IMR-90 (cell line): Measurements from ENCODE around the gene KCTD2. TPM values are rescaled to one million over a fixed set of nuclear protein-coding genes. Genes with fewer than 3 reads are reported as not detected.
A peak's percentile ranks its signal among the peaks of the same experiment; 100 is the strongest.

Experiments
- ATAC-seq: fragments of 200-7000 bp; cut with Tn5 transposase; 2 replicates; pipeline ENCODE4 v1.9.1; 2020; ENCODE audit warnings: low read depth, mild to moderate bottlenecking, moderate library complexity
- Bru-seq: library from RNA; stranded (reverse); fragments of 400-500 nt; gene quantifications from one replicate; lab custom pipeline; 2021; lab: Mats Ljungman, UMichigan
- BruChase-seq, 2 experiments: library from RNA; stranded (reverse); fragments of 400-500 nt; gene quantifications; one replicate each; lab custom pipeline; 2021; lab: Mats Ljungman, UMichigan
- BruUV-seq: library from RNA; stranded (reverse); fragments of 400-500 nt; replicated peaks from 2 replicates; lab custom pipeline; 2021; lab: Mats Ljungman, UMichigan
- CTCF ChIA-PET: fragments of 300-600 bp; formaldehyde crosslinking; extraction: SDS; loops from one replicate; lab custom pipeline; 2021; ENCODE audit warnings: antibody characterized with exemption; lab: Yijun Ruan, JAX
- POLR2A ChIA-PET: fragments of 300-600 bp; sonication (Branson Sonifier 250); formaldehyde crosslinking; loops from one replicate; lab custom pipeline; 2022; ENCODE audit warnings: antibody characterized with exemption; ENCODE audit not compliant: unreplicated experiment; lab: Charles Lee
- DNase-seq: peaks from one replicate; pipeline ENCODE4 v3.0.0; 2013
- H2AFZ ChIP-seq: replicated peaks from 2 replicates; pipeline ENCODE3; 2013; ENCODE audit warnings: low read length, mild to moderate bottlenecking; ENCODE audit not compliant: poor library complexity
- H2AK5ac ChIP-seq: 2 replicates; pipeline ENCODE4 v1.6.1; 2013; ENCODE audit warnings: low read depth, low read length, inconsistent platforms
- H2AK9ac ChIP-seq: replicated peaks from 2 replicates; pipeline ENCODE3; 2013; ENCODE audit warnings: mild to moderate bottlenecking, low read depth, low read length, moderate library complexity; ENCODE audit not compliant: poor library complexity
- H2BK120ac ChIP-seq: 2 replicates; pipeline ENCODE4 v1.6.1; 2013; ENCODE audit warnings: low read depth, low read length, inconsistent platforms
- H2BK15ac ChIP-seq: 3 replicates; pipeline ENCODE4 v1.6.1; 2013; ENCODE audit warnings: low read depth, low read length, inconsistent platforms
- H2BK20ac ChIP-seq: 2 replicates; pipeline ENCODE4 v1.6.1; 2013; ENCODE audit warnings: low read depth, mild to moderate bottlenecking, inconsistent platforms, low read length, moderate library complexity
- H2BK5ac ChIP-seq: 2 replicates; pipeline ENCODE4 v1.6.1; 2013; ENCODE audit warnings: mild to moderate bottlenecking, low read depth, low read length, inconsistent platforms; ENCODE audit not compliant: poor library complexity, severe bottlenecking
- H3K14ac ChIP-seq: replicated peaks from 2 replicates; pipeline ENCODE4 v1.6.1; 2013; ENCODE audit warnings: low read depth, low read length, inconsistent platforms
- H3K18ac ChIP-seq: 2 replicates; pipeline ENCODE4 v1.6.1; 2013; ENCODE audit warnings: low read depth, low read length, control low read depth
- H3K23ac ChIP-seq: 2 replicates; pipeline ENCODE4 v1.6.1; 2013; ENCODE audit warnings: low read depth, low read length, inconsistent platforms
- H3K27ac ChIP-seq: 2 replicates; pipeline ENCODE4 v1.5.1; 2013; ENCODE audit warnings: mild to moderate bottlenecking, control low read depth, low read length; ENCODE audit not compliant: insufficient read depth
- H3K27me3 ChIP-seq: 2 replicates; pipeline ENCODE4 v1.6.1; 2013; ENCODE audit warnings: low read length; ENCODE audit not compliant: control insufficient read depth, insufficient read depth
- H3K36me3 ChIP-seq: 2 replicates; pipeline ENCODE4 v1.6.1; 2013; ENCODE audit warnings: low read length, mixed read lengths; ENCODE audit not compliant: control insufficient read depth, insufficient read depth
- H3K4ac ChIP-seq: 2 replicates; pipeline ENCODE4 v1.6.1; 2013; ENCODE audit warnings: low read depth, low read length, inconsistent platforms
- H3K4me1 ChIP-seq: 2 replicates; pipeline ENCODE4 v1.6.1; 2013; ENCODE audit warnings: low read length, mixed read lengths; ENCODE audit not compliant: control insufficient read depth, insufficient read depth
- H3K4me2 ChIP-seq: 2 replicates; pipeline ENCODE4 v1.6.1; 2013; ENCODE audit warnings: low read depth, mild to moderate bottlenecking, control low read depth, low read length, moderate library complexity
- H3K4me3 ChIP-seq: 2 replicates; pipeline ENCODE4 v1.5.1; 2013; ENCODE audit warnings: low read depth, mild to moderate bottlenecking, control low read depth, low read length, moderate library complexity; ENCODE audit not compliant: insufficient read depth
- H3K56ac ChIP-seq: 2 replicates; pipeline ENCODE4 v1.6.1; 2013; ENCODE audit warnings: low read length, inconsistent platforms; ENCODE audit not compliant: insufficient read depth; ENCODE audit errors: extremely low read depth
- H3K79me1 ChIP-seq, 2 experiments: 2 replicates each; pipeline ENCODE4 v1.6.1; 2013; ENCODE audit warnings: low read length in 2 of 2, inconsistent platforms in 1 of 2, low read depth in 1 of 2
- H3K9ac ChIP-seq: 2 replicates; pipeline ENCODE4 v1.6.1; 2013; ENCODE audit warnings: low read depth, low read length, control low read depth
- H3K9me1 ChIP-seq: 2 replicates; pipeline ENCODE4 v1.6.1; 2013; ENCODE audit warnings: low read length, inconsistent platforms; ENCODE audit not compliant: insufficient read depth
- H3K9me3 ChIP-seq: 2 replicates; pipeline ENCODE4 v1.6.1; 2013; ENCODE audit warnings: low read length; ENCODE audit not compliant: control insufficient read depth, insufficient read depth
- H4K20me1 ChIP-seq: 2 replicates; pipeline ENCODE4 v1.6.1; 2013; ENCODE audit warnings: low read length, inconsistent platforms; ENCODE audit not compliant: insufficient read depth
- H4K5ac ChIP-seq: 2 replicates; pipeline ENCODE4 v1.6.1; 2013; ENCODE audit warnings: mild to moderate bottlenecking, low read depth, low read length, control low read depth
- H4K8ac ChIP-seq, 2 experiments: 2 replicates each; pipeline ENCODE4 v1.6.1; 2013; ENCODE audit warnings: low read depth in 2 of 2, low read length in 2 of 2, control low read depth in 1 of 2, inconsistent platforms in 1 of 2
- H4K91ac ChIP-seq: 2 replicates; pipeline ENCODE4 v1.6.1; 2013; ENCODE audit warnings: low read depth, low read length, inconsistent platforms; ENCODE audit not compliant: insufficient read depth
- BHLHE40 ChIP-seq: fragments of 150-350 bp; IDR thresholded peaks from 2 replicates; pipeline ENCODE4 v1.6.1; 2016; ENCODE audit warnings: mild to moderate bottlenecking, low read depth, low read length
- CEBPB ChIP-seq: IDR thresholded peaks from 2 replicates; pipeline ENCODE4 v1.6.1; 2012; ENCODE audit warnings: low read depth, low read length, improper control_type of control experiment
- CHD1 ChIP-seq: IDR thresholded peaks from 2 replicates; pipeline ENCODE4 v1.6.1; 2012; ENCODE audit warnings: low read depth, low read length, improper control_type of control experiment
- ELK1 ChIP-seq: fragments of 150-350 bp; IDR thresholded peaks from 2 replicates; pipeline ENCODE4 v1.6.1; 2016; ENCODE audit warnings: low read depth, mild to moderate bottlenecking, low read length, moderate library complexity, borderline replicate concordance
- FOS ChIP-seq: fragments of 150-350 bp; IDR thresholded peaks from 2 replicates; pipeline ENCODE4 v1.6.1; 2016; ENCODE audit warnings: low read depth, low read length
- MAFK ChIP-seq: IDR thresholded peaks from 2 replicates; pipeline ENCODE4 v1.6.1; 2012; ENCODE audit warnings: low read depth, low read length, improper control_type of control experiment
- MAZ ChIP-seq: IDR thresholded peaks from 2 replicates; pipeline ENCODE4 v1.6.1; 2012; ENCODE audit warnings: low read depth, mild to moderate bottlenecking, low read length, improper control_type of control experiment, moderate library complexity, borderline replicate concordance
- MXI1 ChIP-seq: IDR thresholded peaks from 2 replicates; pipeline ENCODE4 v1.6.1; 2012; ENCODE audit warnings: low read depth, mild to moderate bottlenecking, low read length, moderate library complexity, borderline replicate concordance
- NFE2L2 ChIP-seq: fragments of 150-350 bp; IDR thresholded peaks from 2 replicates; pipeline ENCODE4 v1.6.1; 2016; ENCODE audit warnings: low read depth, mild to moderate bottlenecking, low read length
- POLR2A ChIP-seq: IDR thresholded peaks from 2 replicates; pipeline ENCODE4 v1.6.1; 2012; ENCODE audit warnings: mild to moderate bottlenecking, low read depth, low read length
- RFX5 ChIP-seq: IDR thresholded peaks from 2 replicates; pipeline ENCODE4 v1.8.0; 2012; ENCODE audit warnings: low read depth, mild to moderate bottlenecking, low read length, moderate library complexity
- SMC3 ChIP-seq: fragments of 150-350 bp; IDR thresholded peaks from 2 replicates; pipeline ENCODE4 v1.6.1; 2016; ENCODE audit warnings: low read depth, mild to moderate bottlenecking, antibody characterized with exemption, low read length, moderate library complexity
- USF2 ChIP-seq: fragments of 150-350 bp; IDR thresholded peaks from 2 replicates; pipeline ENCODE4 v1.6.1; 2017; ENCODE audit warnings: mild to moderate bottlenecking, antibody characterized with exemption, low read length, low read depth
- WGBS, 2 experiments: methylation state at CpG; one replicate each; pipeline versions ENCODE4 v1.1.5 to v1.1.7; 2013; ENCODE audit warnings: missing lambda C conversion rate in 2 of 2; ENCODE audit not compliant: insufficient read length in 1 of 2; ENCODE audit errors: extremely low coverage in 2 of 2; 5-methylcytosine and 5-hydroxymethylcytosine counted together
- dilution Hi-C: fragments of 300-500 bp; cut with HindIII; formaldehyde crosslinking; loops from one replicate; pipeline ENCODE4 v1.14.3; 2018; ENCODE audit warnings: low sequenced_read_pairs; ENCODE audit not compliant: unreplicated experiment
- in situ Hi-C: fragments of 300-500 bp; cut with MboI; formaldehyde crosslinking; loops from 3 replicates; pipeline ENCODE4 v1.14.3; 2019; ENCODE audit warnings: low sequenced_read_pairs, inconsistent platforms, mixed read lengths
- intact Hi-C: fragments of 100-400 bp; cut with micrococcal nuclease; formaldehyde crosslinking; loops from 2 replicates; pipeline ENCODE4 v1.10.0; 2022
- long read RNA-seq: library from polyadenylated mRNA; unstranded; transcript quantifications from one replicate; pipeline ENCODE4 v2.0.0, GENCODE V29; 2021; ENCODE audit not compliant: unreplicated experiment
- polyA plus RNA-seq, 3 experiments: library from polyadenylated mRNA; depleted of rRNA; stranded (reverse); fragments of >200 nt; gene quantifications; 2 replicates each; pipeline ENCODE4 v1.2.3, GENCODE V29; 2012; ENCODE audit warnings: low replicate concordance in 1 of 3
- total RNA-seq: library from RNA; depleted of rRNA; stranded (reverse); fragments of >200 nt; gene quantifications from 2 replicates; pipeline ENCODE4 v1.2.3, GENCODE V29; 2012; rRNA removed

Gene KCTD2
- total RNA-seq (9.1 and 9.4 TPM in 2 replicates), polyA plus RNA-seq (2012; rRNA removed) (18.3 and 18.4 TPM in 2 replicates), Bru-seq, nascent RNA (percentile 49 among the genes with signal in this experiment), BruChase-seq, experiment 1, labeled RNA remaining after a 6-hour chase (percentile 57 among the genes with signal in this experiment), BruChase-seq, experiment 2, labeled RNA remaining after a 2-hour chase (percentile 57 among the genes with signal in this experiment)
- polyA plus RNA-seq (2012; cell fraction: cytosol; rRNA removed), result 10.8 and 16.4 TPM in 2 replicates
- polyA plus RNA-seq (2012; cell fraction: nucleus; rRNA removed; ENCODE audit: low replicate concordance), result 9.9 and 12.6 TPM in 2 replicates
- long read RNA-seq, transcript KCTD2-201 (6 exons, 3,635 nt), result major isoform, 6 of 17 reads
- long read RNA-seq, partial matches to known transcripts, result 1 of 17 reads
- long read RNA-seq, other reads (novel, unspliced or antisense), result 10 of 17 reads

GRCh38 chr17:75046407-75047289 lies at the start of gene KCTD2, which contains the start of gene ATP5PD:
TSS of gene KCTD2 (plus strand) at chr17:75047225. CDS start at chr17:75047251, 26 bp downstream.
TSS of gene ATP5PD (minus strand) at chr17:75046969. CDS start at chr17:75042650, 4,319 bp downstream.
- Histone ChIP-seq H2AK9ac (peak within 1 kb of the TSS; percentile 100), H4K20me1 (0 out of 2 replicates have a peak, but pooled peaks cover 3% of the 10 kb centered on the region), H3K9ac (peak within 1 kb of the TSS; percentile 91), H3K79me1 (peaks cover 23 to 58% of the 10 kb centered on the region in 2 experiments), H3K36me3 (peaks cover 5% of the 10 kb centered on the region), H4K91ac (peak within 1 kb of the TSS; percentile 83), H3K4me2 (peak within 1 kb of the TSS; percentile 94), H2BK15ac (no peak within 1 kb of the TSS; the same call in 2 of the 3 replicates), H2AFZ (peak within 1 kb of the TSS; percentile 95), H2BK120ac (peak within 1 kb of the TSS; percentile 69), H3K9me3 (no peaks in the 10 kb centered on the region), H4K8ac (peak within 1 kb of the TSS; percentile 82 to 88), H2BK20ac (no peak within 1 kb of the TSS), H3K27me3 (no peaks in the 10 kb centered on the region), H3K4ac (peak within 1 kb of the TSS; percentile 91), H4K5ac (peak within 1 kb of the TSS; percentile 78), H2BK5ac (peak within 1 kb of the TSS; percentile 92), H3K18ac (peak within 1 kb of the TSS; percentile 49; the same call in 1 of the 2 replicates), H3K4me3 (peak within 1 kb of the TSS; percentile 92), H2AK5ac (peak within 1 kb of the TSS; percentile 96), H3K23ac (peak within 1 kb of the TSS; percentile 94), H3K14ac (peak within 1 kb of the TSS; percentile 93), H3K56ac (peak within 1 kb of the TSS; percentile 61), H3K27ac (peak within 1 kb of the TSS; percentile 95), H3K9me1 (peaks cover 3% of the 10 kb centered on the region; the same call in 1 of the 2 replicates), H3K4me1 (no peaks in the 10 kb centered on the region; the same call in 1 of the 2 replicates)
- dilution Hi-C loops (no loop called here), in situ Hi-C loops (no loop called here), intact Hi-C loops (loop anchor here (1.0 to 5.0 kb wide), 2 partner anchors 11 to 84 kb away; no protein-coding TSS in a partner anchor)
- 0% methylated on average over 4 of the region's 72 CpGs; no CpG with 5 or more reads in 1 of the 2 experiments for WGBS, 2 experiments
- POLR2A ChIA-PET, result no interaction called here
- DNase-seq (peak; percentile 96), ATAC-seq (peak; percentile 98)
- CTCF ChIA-PET, result no interaction called here
- TSS peak; percentile 74 for BruUV-seq
- TF ChIP-seq CHD1, result no peak; the same call in none of the 2 replicates
- TF ChIP-seq RFX5, result no peak
- no peak for TF ChIP-seq ELK1
- peak; percentile 92 for TF ChIP-seq CEBPB
- TF ChIP-seq MAZ, result peak; percentile 98
- TF ChIP-seq SMC3, result no peak
- TF ChIP-seq FOS, result 0 out of 2 replicates have a peak, but pooled peaks have one; percentile 25
- no peak for TF ChIP-seq MAFK
- peak; percentile 74; the same call in 1 of the 2 replicates for TF ChIP-seq POLR2A
- TF ChIP-seq MXI1, result peak; percentile 39; the same call in 1 of the 2 replicates
- no peak for TF ChIP-seq NFE2L2
- peak; percentile 52; the same call in 1 of the 2 replicates for TF ChIP-seq USF2
- TF ChIP-seq BHLHE40, result peak; percentile 93
